22Rv1 (cell line): ENCODE measurements around the gene PRR14.

Source experiments
- CTCF ChIP-seq: fragments of 450-650 bp; IDR thresholded peaks from 2 replicates; pipeline ENCODE4 v1.5.1; 2017; ENCODE audit warnings: mild to moderate bottlenecking
- ZFX ChIP-seq: fragments of 450-650 bp; IDR thresholded peaks from 2 replicates; pipeline ENCODE4 v1.6.1; 2017; ENCODE audit warnings: antibody characterized with exemption, borderline replicate concordance

GRCh38 chr16:30699615-30700099 lies 48.9 kb downstream of the PRR14 start:
- no peak for TF ChIP-seq CTCF
- no peak for TF ChIP-seq ZFX
